NT2/D1 (cell line): ENCODE data around the gene WFS1.

Source experiments
- DNase-seq: peaks from one replicate; pipeline ENCODE4 v3.0.0-alpha.2; 2011; ENCODE audit warnings: low read depth, low spot score
- H3K27me3 ChIP-seq: 2 replicates; pipeline ENCODE4 v1.6.0; 2011; ENCODE audit warnings: mild to moderate bottlenecking; ENCODE audit not compliant: insufficient read length, insufficient read depth
- H3K36me3 ChIP-seq: 2 replicates; pipeline ENCODE4 v1.6.1; 2011; ENCODE audit warnings: mild to moderate bottlenecking, low read length, mixed read lengths; ENCODE audit not compliant: insufficient read depth, insufficient read length
- H3K4me1 ChIP-seq: 2 replicates; pipeline ENCODE4 v1.5.1; 2011; ENCODE audit not compliant: insufficient read depth, insufficient read length
- H3K4me3 ChIP-seq: 2 replicates; pipeline ENCODE4 v1.5.1; 2011; ENCODE audit warnings: low read depth; ENCODE audit not compliant: insufficient read length
- H3K9ac ChIP-seq: 2 replicates; pipeline ENCODE4 v1.6.0; 2011; ENCODE audit warnings: low read depth; ENCODE audit not compliant: insufficient read length
- H3K9me3 ChIP-seq: 2 replicates; pipeline ENCODE4 v1.5.1; 2011; ENCODE audit warnings: mild to moderate bottlenecking, low read length; ENCODE audit not compliant: insufficient read depth
- SUZ12 ChIP-seq: IDR thresholded peaks from 2 replicates; pipeline ENCODE4 v1.6.1; 2011; ENCODE audit not compliant: insufficient read length, insufficient read depth; ENCODE audit errors: extremely low read depth
- YY1 ChIP-seq: IDR thresholded peaks from 2 replicates; pipeline ENCODE4 v1.6.1; 2011; ENCODE audit not compliant: insufficient read length, insufficient read depth
- ZNF274 ChIP-seq: IDR thresholded peaks from 2 replicates; pipeline ENCODE4 v1.6.1; 2011; ENCODE audit warnings: mild to moderate bottlenecking, low read depth, low read length

The WFS1 gene

DNA sequence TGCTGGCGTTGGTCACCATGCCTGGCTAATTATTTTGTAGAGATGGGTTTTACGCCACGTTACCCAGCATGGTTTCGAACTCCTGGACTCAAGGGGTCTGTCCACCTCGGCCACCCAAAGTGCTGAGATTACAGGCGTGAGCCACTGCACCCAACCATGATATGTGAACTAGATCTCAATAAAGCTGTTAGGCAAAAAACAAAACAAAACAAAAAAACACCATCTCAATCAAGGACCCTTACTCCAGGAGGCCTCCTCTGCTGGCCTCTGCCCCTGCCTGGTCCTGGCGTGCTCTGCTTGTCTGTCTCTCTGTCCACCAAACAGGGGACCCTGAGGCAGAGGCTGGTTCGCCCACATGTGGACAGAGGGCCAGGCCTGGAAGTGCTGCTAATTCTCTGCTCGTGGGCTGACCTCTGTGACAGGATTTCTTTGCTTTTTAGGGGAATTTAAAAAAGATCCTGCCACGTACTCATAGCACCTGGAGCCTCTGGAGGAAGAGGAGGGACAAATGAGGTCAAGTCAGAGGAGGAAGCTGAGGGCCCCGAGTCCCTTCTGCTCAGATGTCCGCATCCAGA, 32.7 kb upstream of the WFS1 start:
- TF ChIP-seq ZNF274 = no peak
- TF ChIP-seq YY1 = no peak
- TF ChIP-seq SUZ12 = no peak
- H3K9ac ChIP-seq = no peak overlapping the region
- no peaks in the 10 kb centered on the region for H3K9me3 ChIP-seq
- H3K4me3 ChIP-seq = no peak overlapping the region
- no peaks in the 10 kb centered on the region for H3K27me3 ChIP-seq
- H3K4me1 ChIP-seq = peaks cover 4% of the 10 kb centered on the region
- DNase-seq = no peak
- no peaks in the 10 kb centered on the region for H3K36me3 ChIP-seq

GRCh38 chr4:6239486-6239885, 30.2 kb upstream of the WFS1 start:
- TF ChIP-seq YY1 (no peak), ZNF274 (no peak), SUZ12 (no peak)
- Histone ChIP-seq H3K9me3 (peaks cover 13% of the 10 kb centered on the region; the same call in 1 of the 2 replicates), H3K9ac (no peak overlapping the region), H3K4me1 (peaks cover 4% of the 10 kb centered on the region), H3K27me3 (no peaks in the 10 kb centered on the region), H3K4me3 (no peak overlapping the region), H3K36me3 (no peaks in the 10 kb centered on the region)
- no peak for DNase-seq

DNA sequence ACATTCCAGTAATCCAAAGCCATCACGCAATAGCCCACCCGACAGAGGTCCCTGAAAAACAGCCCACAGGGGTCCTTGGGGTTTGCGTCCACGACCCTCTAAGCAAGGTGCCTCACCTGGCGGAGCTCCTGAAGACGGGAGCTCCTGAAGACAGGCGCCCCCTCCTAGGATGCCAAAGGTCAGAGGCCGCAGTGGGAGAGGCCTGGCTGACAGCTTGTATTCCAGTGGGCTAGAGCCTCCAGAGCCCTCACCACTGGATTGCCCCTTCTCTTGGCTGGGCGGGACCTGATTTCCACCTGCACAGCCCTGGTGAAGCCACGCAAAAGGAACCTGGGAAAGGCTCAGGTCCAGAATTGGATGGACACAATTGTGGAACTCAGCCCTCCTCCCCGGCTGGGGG, 29.7 kb upstream of the WFS1 start:
- H3K36me3 ChIP-seq = no peaks in the 10 kb centered on the region
- H3K4me1 ChIP-seq = peaks cover 4% of the 10 kb centered on the region
- no peak overlapping the region for H3K4me3 ChIP-seq
- no peaks in the 10 kb centered on the region for H3K27me3 ChIP-seq
- DNase-seq = no peak
- peaks cover 17% of the 10 kb centered on the region; the same call in 1 of the 2 replicates for H3K9me3 ChIP-seq
- no peak overlapping the region for H3K9ac ChIP-seq
- TF ChIP-seq YY1 (no peak), ZNF274 (no peak), SUZ12 (no peak)

DNA sequence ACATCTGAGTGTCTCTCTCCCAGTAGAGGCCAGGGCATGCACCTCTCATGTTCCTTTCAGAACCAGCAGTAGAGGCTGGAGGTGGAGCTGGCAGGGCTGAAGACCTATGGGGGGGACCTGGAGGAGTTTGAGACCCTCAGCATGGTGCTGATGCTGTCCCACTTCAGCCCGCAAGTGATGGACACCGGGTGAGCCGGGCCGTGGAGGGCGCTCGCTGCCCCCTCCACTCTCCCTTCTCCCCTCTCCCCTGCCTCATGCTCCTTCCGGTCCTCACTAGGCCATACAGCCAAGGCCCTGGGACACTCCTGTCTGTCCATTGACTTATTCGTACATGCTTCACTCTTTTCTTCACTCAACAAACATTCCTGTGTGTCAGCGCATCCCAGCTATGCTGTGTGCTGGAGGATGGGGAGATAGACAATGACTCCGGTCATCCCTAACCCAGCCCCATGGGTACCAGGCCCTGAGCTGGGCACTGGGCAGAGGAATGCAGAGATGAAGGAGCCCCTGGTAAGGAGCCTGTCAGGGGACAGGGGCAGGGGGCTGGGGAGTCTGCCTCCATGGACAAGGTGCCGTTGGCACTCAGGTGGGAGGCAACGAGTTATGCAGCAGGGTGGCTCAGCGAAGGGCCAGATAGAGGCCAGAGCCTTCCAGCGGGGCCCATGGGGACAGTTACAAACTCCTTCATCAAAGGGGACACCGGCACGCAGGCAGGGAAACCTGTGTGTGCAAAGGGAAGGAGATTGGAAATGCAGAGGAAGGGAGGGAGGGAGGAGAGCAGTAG, 28.4 kb upstream of the WFS1 start:
- Histone ChIP-seq H3K9me3 (peaks cover 25% of the 10 kb centered on the region; the same call in 1 of the 2 replicates), H3K9ac (no peak overlapping the region), H3K4me1 (peaks cover 4% of the 10 kb centered on the region), H3K36me3 (no peaks in the 10 kb centered on the region), H3K4me3 (no peak overlapping the region), H3K27me3 (no peaks in the 10 kb centered on the region)
- no peak for DNase-seq
- TF ChIP-seq YY1 = no peak

DNA sequence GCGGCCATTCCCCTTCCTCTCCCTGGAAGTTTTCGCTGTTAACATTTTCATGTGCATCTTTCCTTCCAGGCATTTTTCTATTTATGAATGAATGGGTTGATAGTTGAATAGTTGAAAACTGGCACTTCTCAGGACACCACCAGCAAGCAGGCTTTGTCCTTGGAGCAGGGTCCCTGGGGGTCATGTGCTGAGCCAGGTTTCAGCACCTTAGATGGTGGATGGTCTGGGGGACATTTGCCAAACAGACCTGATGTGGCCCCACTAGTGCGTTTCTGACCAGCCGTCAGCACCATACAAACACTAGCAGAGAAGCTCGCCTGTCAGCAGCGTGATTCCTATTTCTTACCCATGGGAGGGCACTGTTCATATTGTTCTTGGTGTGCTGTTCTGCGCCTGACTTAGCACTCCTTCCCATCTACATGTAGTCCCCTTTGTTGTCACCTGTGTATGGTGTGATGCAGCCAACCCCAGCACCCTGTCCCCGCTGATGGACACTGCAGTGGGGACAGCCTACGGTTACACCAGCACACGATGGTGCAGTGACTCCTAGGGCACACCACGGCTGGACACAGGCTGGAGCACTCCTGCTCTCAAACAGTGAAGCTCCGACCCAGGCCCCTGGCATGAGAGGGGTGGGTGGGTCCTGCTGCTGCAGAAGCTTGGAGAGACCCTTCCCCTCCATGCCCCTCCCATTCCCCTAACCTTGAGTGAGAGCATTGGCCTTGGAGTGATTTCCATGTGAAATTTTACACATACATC, 27.2 kb upstream of the WFS1 start:
- H3K4me3 ChIP-seq = no peak overlapping the region
- TF ChIP-seq YY1 (no peak), ZNF274 (no peak), SUZ12 (no peak)
- DNase-seq = no peak

GRCh38 chr4:6245246-6246169, 24.1 kb upstream of the WFS1 start:
- H3K36me3 ChIP-seq = no peaks in the 10 kb centered on the region
- no peak overlapping the region for H3K4me3 ChIP-seq
- TF ChIP-seq SUZ12 (no peak), ZNF274 (no peak), YY1 (no peak)
- H3K9me3 ChIP-seq = peaks cover 25% of the 10 kb centered on the region; the same call in 1 of the 2 replicates
- H3K4me1 ChIP-seq = no peaks in the 10 kb centered on the region
- peaks cover 4% of the 10 kb centered on the region for H3K27me3 ChIP-seq
- H3K9ac ChIP-seq = no peak overlapping the region
- DNase-seq = no peak

More for the DNA sequence above, 27.2 kb upstream of the WFS1 start:
- peaks cover 4% of the 10 kb centered on the region for H3K4me1 ChIP-seq
- no peak overlapping the region for H3K9ac ChIP-seq
- H3K9me3 ChIP-seq = peaks cover 25% of the 10 kb centered on the region; the same call in 1 of the 2 replicates
- no peaks in the 10 kb centered on the region for H3K36me3 ChIP-seq
- H3K27me3 ChIP-seq = no peaks in the 10 kb centered on the region
